Suprapubic skin (tissue), 4 donors: Measurements from ENCODE around the gene CERS6.

Source experiments
- CTCF ChIP-seq, 2 donors: fragments of 200-600 bp in 1 of 2; fragments of 450-650 bp in 1 of 2; sonication (generic) in 1 of 2; IDR thresholded peaks; one replicate each; pipeline ENCODE4 v1.5.1; 2016 to 2019; ENCODE audit warnings: antibody characterized with exemption in 2 of 2, mild to moderate bottlenecking in 1 of 2, moderate library complexity in 1 of 2
- EP300 ChIP-seq: sonication (generic); formaldehyde crosslinking; IDR thresholded peaks from one replicate; pipeline ENCODE4 v1.6.1; 2017; ENCODE audit warnings: antibody characterized with exemption
- POLR2A ChIP-seq, 2 donors: fragments of 450-650 bp; IDR thresholded peaks; one replicate each; pipeline ENCODE4 v1.6.1; 2017; ENCODE audit warnings: antibody characterized with exemption in 2 of 2, mild to moderate bottlenecking in 2 of 2, moderate library complexity in 2 of 2
- POLR2AphosphoS5 ChIP-seq, 3 donors: sonication (generic); formaldehyde crosslinking; IDR thresholded peaks; one replicate each; pipeline ENCODE4 v1.6.1; 2017; ENCODE audit warnings: antibody characterized with exemption in 3 of 3

- TF ChIP-seq POLR2A (IDR thresholded peaks at IDR 0.05) = no peak
- no peak for TF ChIP-seq POLR2AphosphoS5 (IDR thresholded peaks at IDR 0.05)
- TF ChIP-seq CTCF (IDR thresholded peaks at IDR 0.05) = no peak
- TF ChIP-seq EP300 = no peak
Observed at GRCh38 chr2:168794968-168795367, 338.9 kb downstream of the CERS6 start.
